HG03039 (cell line): ENCODE measurements around the gene NF1.
"Not testable (repeated sequence)": the region's sequence is repeated elsewhere in the genome, so short reads cannot be mapped to it uniquely, and the experiment has no call there.

Source experiments
- ATAC-seq: cut with Tn5 transposase; IDR thresholded peaks from one replicate; pipeline ENCODE4 v1.9.1; 2021; ENCODE audit warnings: mild to moderate bottlenecking, moderate library complexity; ENCODE audit not compliant: unreplicated experiment

The NF1 gene

DNA sequence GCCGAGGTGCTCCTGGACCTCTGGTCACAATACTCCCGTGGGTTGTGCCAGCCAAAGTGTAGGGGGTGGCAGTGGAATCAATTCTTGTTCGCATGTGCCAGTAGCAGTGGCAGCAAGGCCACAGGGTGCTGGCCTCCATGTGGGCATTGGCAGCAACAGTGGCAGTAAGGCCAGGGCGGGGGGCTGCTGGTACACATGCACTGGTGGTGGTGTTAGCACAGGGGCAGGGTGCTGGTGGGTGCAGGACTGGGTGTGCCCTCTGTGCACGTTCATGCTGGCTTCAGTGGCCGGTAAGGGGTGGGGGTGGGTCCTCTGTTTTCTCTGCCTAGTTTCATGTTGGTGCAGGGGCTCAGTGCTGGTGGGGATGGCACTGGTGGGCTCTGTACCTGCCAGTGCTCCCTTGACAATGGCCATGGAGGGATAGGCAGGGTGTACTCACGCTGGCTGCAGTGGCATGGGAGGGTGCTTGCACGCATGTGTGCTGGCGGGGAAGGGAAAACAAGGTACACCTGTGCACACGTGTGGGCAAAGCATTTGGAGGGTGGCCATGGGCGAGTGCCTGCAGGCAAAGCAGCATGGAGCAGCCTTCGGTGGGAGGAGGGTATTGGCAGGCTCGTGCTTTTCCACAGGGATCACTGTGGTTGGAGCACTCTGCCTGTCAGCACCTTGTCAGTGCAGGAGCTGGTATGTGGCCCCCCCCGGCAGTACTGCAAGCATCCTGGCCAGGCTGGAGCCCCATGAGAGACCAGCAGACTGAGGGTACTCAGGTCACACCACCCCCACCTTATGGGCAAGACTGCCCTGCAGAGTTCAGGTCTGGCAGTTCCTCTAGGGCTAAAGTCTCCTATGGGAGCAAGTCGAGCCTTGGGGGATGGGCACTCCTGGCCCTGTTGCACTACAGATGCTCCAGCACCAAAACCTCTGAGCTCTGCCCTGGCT is 35.8 kb downstream of the NF1 start:
- ATAC-seq: no peak

DNA sequence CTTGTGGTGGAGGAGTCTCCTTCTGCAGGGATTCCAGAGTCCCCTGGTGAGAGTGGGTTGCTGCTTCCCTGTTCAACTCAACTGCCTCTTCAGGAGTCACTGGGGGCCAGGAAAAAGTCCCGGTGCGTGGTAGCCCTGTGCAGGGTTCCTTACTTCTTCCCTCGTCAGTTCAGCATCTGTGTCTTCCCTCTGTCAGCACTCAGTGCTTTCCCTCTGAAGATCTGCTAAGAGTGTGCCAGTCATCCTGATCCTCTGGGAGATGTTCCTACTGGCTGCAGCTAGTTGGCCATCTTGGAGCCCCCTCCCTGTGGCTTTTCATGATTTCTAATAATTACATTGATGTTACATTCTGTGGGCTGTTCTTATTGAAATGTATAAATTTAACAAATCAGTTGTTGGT is 36.5 kb downstream of the NF1 start:
- no peak for ATAC-seq

DNA sequence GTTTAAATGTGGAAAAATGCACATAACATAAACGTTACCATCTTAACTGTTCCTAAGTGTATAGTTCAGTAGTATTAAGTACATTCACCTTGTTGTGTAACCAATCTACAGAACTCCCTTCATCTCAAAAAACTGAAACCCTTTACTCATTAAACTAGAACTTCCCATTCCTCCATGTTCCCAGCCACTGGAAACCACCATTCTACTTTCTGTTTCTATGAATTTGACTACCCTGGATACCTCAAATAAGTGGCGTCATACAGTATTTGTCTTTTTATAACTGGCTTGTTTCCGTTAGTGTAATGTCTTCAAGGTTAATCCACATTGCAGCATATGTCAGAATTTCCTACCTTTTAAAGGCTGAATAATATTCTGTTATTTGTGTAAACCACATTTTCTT is 38.2 kb downstream of the NF1 start:
- no peak for ATAC-seq

DNA sequence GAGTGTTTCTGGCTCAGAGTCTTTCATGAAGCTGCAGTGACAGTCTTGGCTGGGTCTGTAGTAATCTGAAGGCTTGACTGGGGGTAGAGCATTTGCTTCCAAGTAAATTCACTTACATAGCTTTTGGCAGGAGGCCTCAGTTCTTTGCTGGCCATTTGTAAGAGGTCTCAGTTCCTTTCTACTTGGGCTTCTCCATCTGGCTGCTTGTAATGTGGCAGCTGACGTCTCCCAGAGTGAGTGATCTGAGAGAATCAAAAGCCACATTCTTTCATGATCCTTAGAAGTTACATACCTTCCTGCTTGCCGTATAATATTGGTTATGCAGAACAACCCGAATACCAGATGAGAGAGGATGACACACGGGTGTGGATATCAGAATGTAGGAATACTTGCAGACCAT is 39.8 kb downstream of the NF1 start:
- no peak for ATAC-seq

DNA sequence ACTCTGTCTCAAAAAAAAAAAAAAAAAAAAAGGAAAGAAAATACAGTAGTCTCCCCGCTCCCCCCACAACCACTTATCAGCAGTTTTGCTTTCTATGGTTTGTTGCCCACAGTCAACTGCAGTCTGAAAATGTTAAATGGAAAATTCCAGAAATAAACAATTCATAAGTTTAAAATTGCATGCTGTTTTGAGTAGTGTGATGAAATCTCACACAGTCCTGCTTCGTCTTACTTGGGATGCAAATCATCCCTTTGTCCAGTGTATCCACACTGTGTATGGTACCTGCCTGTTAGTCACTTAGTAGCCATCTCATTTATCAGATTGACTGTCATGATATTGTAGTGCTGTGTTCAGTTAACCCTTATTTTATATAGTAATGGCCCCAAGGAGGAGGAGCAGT is 41.5 kb downstream of the NF1 start:
- no peak for ATAC-seq

DNA sequence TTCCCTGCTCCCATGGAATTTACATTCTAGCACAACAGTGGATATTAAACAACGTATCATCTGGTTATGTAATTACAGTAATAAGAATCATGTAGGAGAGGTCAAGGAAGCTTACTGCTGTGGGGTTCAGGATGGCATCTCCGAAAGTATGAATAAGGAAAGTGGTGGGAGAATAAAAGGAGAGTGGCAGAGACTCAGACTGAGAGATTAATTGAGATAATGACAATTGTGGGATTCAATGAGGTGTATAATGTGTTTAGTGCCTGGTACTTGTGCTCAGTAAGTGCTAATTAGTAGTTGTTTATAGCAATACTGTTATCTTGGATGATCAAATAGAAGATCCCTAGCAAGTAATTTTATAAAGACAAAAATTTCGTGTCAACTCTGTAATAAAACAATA is 45.3 kb downstream of the NF1 start:
- no peak for ATAC-seq

DNA sequence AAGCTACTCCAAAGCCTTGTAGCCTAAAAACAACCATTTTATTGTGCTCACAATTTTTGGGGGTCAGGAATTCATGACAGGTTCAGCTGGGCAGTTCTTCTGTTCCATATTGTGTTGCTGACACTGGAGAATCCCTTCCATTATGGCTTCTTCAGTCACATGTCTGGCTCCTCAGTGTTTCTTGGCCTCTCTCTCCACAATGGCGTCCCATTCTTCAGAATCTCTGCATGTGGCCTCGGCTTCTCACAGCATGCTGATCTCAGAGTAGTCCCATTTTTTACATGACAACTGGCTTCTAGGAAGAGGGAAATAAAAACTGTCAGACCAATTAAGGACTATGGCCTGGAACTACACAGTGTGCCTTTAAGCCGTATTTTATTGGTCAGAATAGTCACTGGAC is 49.7 kb downstream of the NF1 start:
- no peak for ATAC-seq

DNA sequence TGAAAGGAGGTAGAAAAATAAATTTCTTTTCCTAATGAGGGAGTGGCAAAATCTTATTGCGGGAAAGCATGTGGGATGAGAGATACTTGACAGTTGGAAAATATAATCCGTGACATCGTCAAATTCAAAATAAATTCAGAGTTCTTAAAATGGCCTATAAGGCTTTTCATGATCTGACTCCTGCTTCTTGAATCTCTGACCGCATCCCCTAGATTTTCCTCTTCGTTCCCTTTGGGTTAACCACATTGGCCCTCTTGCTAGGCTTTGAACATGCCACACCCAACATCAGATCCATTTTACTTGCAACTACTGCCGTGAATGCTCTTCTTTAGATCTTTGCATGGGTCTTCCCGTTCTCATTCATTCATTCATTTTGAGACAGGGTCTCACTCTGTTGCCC is 50.1 kb downstream of the NF1 start:
- ATAC-seq: no peak

DNA sequence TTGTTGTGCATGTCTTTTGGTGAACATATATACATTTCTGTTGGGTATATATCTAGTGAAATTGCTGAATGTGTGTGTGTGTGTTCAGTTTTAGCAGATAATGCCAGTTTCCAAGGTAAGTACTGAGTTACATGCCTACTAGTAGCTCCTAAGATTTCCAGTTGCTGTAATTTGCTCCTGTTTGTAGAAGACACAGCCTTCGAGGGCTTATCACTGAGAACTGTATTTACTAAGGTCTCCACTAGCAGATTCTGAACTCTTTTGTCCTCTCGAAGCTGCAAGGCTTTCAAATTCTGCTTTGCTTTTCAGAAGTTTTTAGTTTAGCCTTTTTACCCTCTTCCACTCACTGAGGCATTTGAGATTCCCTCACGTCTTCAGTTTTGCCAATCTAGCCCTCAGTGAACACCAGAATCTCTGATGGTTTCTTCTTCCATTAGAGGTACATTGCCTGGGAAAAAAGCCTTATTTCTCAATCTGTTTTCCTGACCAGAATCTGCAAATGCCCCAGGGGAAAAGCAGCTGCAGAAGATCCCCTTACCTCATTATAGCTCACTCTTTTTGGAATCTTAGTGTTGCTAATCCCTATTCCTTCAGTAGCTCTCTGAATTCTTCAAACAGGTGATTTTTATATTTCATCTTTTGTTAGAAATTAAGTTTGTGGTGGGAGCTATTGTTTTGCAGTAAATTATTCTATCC is 52.9 kb downstream of the NF1 start:
- ATAC-seq: no peak

DNA sequence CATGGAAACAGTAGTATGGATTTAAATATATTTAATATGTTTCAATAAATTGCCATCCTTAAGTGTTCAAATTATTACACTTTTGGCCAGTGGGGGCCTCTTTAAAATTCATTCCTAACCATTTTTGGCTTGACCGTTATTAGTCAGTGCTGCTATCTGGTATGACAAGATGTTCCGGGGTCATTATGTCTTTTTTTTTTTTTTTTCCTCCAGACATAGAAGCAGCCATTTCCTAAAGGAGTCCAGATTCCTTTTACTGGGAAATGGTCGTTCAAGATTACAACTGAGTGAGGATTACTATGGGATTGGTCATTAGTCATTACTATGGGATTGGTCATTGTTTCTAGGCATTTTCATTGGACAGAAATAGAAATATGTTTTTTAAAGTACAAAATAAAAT is 53.4 kb downstream of the NF1 start:
- ATAC-seq: no peak

DNA sequence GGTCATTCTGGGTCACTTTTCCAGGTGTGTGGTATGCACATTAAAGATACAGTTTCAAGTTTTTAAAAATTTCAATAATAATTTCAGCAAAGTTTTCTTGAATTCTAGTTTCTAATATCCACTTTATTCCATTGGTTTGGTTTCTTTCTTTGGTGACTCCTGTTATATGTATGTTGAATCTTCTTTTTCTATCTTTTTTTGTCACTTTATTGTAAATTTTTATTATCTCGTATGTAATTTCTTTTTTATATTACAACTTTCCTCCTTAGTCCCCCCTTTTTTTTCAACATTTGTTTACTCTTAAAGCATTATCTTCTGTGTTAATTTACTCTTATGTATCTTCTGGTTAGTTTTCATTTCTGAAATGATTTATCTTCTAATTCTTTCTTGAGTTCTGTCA is 57.5 kb downstream of the NF1 start:
- ATAC-seq: no peak

DNA sequence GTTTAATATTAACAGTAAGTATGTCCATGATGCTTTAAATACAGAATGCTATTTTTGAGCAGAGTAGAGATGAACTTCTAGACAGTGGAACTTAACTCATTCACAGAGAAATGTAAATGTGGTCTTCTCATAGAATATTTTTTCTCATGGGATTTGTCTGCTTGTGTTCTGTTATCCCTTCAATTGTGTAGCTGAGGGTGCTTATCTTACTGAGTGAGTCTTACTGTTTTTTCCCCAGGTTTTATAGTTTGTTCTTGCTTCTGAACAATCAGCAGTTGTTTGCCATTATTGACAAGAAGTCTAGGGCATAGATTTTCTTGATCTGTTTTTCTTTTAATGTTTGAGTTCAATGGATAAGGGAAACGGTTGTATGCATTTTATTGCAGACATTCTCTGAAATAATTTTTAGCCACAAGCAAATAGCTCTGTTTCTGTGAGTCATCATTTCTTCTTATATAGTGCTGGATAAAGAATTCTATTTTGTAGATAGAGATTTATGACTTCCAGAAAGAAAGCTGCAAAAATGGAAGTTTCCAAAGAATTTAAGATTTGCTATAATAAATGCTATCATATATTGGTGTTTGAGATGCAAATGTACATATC is 60.5 kb downstream of the NF1 start:
- no peak for ATAC-seq

DNA sequence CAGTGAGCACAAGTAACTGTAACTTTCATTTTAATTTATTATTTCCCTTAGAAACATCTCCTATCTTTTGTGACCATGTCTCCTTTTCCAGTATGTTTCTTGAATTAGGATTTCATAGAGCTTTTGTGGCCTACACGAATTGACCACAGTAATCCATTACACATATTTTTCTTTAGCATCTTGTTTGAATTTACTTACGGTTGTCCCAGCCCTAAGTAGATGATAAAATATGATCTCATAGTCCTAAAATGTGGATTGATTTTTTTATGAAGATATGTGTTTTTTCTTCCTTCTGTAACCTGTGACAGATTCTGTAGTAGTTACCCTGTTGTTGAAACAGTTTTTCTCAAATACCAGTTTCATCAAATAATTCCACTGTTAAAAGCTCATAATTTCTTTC is 61.5 kb downstream of the NF1 start:
- no peak for ATAC-seq

DNA sequence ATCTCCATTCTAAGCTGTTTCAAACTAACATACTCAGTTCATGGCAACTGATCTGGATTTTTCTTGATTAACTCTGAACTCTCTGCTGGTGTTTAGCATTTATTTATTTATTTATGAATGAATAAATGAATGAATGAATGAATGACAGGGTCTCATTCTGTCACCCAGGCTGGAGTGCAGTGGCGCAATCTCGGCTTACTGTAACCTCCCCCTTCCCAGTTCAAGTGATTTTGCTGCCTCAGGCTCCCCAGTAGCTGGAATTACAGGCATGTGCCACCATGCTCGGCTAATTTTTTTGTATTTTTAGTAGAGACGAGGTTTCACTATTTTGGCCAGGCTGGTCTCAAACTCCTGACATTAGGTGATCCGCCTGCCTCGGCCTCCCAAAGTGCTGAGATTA is 62.1 kb downstream of the NF1 start:
- not testable (repeated sequence) for ATAC-seq

DNA sequence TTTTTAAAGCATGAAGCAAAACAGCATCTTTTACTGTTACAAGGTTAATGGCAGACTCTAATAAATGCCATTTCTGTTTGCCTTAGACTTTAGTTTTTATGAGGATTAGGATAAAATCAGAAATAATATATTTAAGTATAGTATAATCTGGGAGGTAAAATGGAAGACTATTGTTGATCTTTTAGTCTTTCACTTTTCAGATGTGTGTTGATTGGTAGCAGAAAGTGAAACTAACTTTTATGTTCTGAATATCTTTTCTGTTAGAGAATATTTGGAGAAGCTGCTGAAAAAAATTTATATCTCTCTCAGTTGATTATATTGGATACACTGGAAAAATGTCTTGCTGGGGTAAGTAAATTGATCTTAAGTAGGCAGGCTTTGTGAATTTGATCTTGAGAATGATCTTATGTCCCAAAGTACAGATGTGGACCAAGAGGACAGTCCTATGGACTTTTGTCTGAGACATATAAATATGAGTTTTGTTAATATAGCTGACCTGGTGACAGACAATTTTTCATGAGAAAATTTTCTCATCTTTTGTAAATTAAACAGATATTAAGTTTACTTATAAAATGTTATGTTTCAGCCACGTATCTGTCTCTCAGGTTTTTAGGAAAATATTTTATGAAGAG is 64.1 kb downstream of the NF1 start:
- ATAC-seq: no peak

DNA sequence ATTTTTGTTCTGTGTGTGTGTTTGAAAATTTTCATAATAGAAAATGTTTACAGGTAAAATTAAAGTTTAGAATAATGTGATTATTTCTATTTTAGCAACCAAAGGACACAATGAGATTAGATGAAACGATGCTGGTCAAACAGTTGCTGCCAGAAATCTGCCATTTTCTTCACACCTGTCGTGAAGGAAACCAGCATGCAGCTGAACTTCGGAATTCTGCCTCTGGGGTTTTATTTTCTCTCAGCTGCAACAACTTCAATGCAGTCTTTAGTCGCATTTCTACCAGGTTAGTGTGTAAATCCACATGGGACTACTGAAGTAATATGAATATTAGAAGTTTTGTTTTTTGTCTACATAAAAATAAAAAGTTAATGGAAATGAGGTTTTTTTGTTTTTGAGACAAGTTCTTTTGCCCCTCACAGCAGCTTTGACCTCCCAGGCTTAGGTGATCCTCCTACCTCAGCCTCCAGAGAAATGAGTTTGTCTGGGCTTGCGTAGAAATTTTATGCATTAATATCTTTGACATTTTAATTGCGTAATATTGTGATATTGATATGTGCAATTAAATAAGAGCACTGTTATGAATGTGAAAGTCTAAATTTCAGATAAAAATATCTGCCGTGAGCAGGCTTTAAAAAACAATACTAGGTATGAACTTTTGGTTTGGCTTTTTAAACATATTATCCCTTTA is 68.5 kb downstream of the NF1 start:
- no peak for ATAC-seq

DNA sequence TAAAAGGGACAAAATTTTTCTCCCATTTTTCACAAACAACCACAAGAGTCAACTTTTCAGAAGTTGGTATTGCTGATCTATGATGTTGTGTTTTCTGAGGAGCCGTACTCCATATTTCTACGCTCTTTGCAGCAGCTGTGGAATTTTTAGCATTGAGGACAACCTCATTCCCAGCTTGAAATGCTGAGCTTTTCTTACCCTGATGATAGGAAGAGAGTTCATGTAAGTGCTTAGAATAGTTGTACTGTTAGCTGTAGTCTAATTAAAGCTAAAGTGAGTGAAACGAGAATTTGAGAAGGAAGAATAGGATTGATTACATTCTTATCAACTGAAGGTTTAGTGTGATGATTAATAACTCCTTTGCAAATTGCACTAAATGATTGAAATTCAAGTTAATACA is 72.3 kb downstream of the NF1 start:
- no peak for ATAC-seq

DNA sequence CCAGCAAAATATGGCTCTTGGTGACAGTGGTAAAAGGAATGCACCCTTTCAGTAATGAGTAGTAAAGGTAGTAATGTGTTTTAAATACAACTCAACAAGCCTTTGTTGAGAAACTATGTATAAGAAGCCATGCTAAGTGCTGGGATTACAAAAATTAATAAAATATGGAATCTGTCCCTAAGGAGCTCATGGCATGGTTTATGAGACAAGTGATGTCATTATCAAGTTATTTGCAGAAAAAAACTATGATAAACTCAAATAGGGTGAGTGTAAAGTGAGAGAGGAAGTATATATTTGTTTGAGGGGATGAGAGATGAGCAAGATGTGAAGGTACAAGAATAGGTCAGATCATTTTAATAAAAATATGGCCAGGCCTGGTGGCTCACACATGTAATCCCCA is 76.9 kb downstream of the NF1 start:
- ATAC-seq: no peak

DNA sequence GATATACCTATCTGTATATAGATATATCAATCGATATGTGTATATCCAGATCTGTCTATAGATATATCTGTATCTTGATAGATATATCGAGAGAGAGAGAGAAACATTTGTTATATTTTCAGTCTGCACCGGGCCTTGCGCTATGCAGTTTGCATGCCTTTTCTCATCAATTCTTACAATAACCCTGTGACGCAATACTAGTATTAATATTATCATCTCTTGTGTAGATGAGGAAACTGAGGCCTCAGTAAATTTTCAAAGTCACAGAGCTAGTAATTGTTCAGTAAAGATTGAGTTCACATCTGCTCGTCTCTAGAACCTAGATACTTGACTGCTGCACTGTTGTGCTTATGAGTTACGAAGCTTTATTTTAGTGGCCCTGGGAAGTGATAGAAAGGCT is 77.6 kb downstream of the NF1 start:
- no peak for ATAC-seq

DNA sequence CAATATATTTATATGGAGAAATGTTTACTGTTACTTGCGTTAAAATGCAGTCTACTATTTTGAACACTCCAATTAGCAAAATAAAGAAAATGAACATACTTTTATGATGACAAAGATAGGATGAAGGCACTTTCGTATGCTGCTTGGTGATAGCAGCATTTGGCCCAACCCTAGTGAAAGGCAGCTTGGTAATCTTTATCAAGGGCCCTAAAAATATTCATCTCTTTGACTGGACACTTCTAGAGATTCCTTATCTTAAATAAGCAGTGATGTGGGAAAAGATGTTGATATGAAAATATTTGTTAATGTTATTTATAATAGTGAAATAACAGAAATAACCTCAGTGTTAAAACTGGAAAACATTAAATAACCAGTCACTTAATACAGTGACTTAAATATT is 79.4 kb downstream of the NF1 start:
- ATAC-seq: no peak

DNA sequence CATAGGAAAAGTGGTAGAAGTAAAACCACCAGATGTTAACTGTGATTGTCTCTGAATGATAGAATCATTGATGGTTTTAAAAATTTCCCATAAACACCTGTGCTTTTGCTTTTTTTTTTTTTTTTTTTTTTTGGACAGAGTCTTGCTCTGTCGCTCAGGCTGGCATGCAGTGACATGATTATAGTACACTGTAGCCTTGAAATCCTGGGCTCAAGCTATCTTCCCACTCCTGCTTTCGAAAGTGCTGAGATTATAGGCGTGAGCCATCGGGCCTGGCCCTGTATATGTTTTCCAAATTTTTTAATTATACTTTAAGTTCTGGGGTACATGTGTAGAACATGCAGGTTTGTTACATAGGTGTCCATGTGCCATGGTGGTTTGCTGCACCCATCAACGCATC is 80.5 kb downstream of the NF1 start:
- no peak for ATAC-seq
